ENCODE measurements around the gene SBNO1.

DNA sequence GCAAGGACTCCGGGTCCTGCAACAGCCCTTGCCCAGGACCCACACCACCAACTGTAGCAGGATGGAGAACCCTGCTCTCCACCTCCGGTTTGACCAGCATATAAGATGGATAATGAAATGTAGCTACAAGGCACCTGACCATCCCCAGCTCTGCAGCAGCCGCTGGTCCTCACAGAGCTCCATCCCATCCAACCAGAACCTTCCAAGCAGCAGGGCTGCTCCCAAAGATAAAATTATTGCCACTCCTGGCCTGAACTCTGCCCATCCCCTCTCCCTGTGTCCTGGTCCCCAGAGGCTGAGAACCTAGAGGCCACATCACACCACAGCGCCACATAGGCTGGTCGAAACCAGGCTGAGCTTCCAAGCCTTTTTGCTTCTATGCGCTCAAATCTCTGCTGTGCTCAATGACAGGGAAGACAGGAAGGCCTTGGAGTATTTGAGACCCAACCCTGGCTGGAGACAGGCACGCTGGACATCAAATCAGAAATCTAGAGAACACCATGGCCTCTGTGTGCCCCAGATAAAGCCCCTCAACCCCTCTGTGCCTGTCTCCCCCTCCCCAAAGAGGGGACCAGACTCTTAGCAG, 97.2 kb downstream of the SBNO1 start:
- TF ChIP-seq, protein P1, sequence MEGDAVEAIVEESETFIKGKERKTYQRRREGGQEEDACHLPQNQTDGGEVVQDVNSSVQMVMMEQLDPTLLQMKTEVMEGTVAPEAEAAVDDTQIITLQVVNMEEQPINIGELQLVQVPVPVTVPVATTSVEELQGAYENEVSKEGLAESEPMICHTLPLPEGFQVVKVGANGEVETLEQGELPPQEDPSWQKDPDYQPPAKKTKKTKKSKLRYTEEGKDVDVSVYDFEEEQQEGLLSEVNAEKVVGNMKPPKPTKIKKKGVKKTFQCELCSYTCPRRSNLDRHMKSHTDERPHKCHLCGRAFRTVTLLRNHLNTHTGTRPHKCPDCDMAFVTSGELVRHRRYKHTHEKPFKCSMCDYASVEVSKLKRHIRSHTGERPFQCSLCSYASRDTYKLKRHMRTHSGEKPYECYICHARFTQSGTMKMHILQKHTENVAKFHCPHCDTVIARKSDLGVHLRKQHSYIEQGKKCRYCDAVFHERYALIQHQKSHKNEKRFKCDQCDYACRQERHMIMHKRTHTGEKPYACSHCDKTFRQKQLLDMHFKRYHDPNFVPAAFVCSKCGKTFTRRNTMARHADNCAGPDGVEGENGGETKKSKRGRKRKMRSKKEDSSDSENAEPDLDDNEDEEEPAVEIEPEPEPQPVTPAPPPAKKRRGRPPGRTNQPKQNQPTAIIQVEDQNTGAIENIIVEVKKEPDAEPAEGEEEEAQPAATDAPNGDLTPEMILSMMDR (conservative IDR thresholded peaks at IDR 0.05; ENCODE audit: low read depth, low read length) = no peak
- TF ChIP-seq EZH2phosphoT487 (IDR thresholded peaks at IDR 0.05; ENCODE audit: borderline replicate concordance, low read length) = no peak
